GM18868 (cell line): ENCODE results near the gene RPL23.
A peak's percentile ranks its signal among the peaks of the same experiment; 100 is the strongest.

ENCODE experiments used
- ATAC-seq: cut with Tn5 transposase; IDR thresholded peaks from one replicate; pipeline ENCODE4 v1.9.1; 2021; ENCODE audit warnings: mild to moderate bottlenecking, moderate library complexity; ENCODE audit not compliant: unreplicated experiment

Gene RPL23

DNA sequence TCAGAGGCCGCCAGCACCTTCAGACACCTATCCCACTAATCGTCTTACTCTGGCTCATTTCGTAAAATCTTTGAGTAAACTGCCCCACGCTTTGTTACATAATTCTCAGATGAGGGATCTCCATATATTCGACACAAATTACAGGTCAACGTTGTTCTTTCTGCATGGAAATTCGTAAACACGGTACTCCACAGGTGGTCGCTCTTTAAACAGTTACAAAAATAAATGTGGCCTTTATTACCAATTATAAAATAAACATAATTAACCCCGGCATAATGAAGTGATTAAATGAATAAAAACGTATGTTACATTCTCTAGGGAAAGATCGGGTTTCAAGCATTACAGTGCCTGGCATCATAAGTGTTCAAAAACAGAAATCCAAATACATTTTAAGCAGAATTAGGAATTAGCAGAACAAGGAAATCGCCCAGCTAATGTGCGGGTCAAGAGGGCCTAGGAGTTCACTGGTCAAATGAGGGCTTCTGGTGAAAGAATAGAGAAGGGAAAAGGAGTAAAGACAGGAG, 53.2 kb downstream of the RPL23 start:
- ATAC-seq = no peak

DNA sequence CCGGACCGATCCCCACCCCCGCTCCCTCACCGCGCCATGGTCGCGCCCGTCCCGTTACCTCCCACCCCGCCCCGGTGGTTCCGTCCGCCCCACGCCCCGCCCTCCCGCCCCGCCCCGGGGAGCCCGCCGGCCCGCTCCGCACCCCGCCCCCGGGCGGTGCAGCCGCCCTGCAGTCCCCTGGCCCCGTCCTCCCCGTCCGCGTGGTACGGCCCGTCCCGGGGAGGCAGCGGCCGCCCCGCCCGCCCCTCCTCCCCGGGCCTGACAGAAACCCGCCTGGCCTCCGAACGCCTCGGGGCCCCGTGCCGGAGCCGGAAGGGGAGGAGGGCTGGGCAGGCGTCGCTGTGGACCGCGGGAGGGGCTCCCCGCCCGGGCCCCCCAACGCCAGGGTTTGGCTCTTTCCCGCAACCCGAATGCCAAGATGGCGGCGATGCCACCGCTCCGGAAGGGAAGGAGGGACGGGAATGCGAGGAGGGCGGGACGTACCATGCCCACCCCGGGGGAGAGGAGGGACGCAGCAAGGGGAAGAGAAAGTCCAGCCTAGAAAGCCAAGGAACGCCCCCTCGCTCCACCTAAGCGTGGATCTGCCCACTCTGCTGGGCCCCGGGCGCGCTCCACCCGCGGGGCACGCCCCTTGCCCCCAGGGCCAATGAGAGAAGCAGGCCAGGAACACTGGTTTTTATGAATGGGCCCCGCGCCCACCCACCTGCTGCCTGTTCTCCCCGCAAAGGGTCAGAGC, 53.9 kb downstream of the RPL23 start, which contains the start of gene PIP4K2B:
Gene PIP4K2B (minus strand): TSS at position 56 of the 736 bp plus-strand sequence. CDS start 132 bp downstream, outside the sequence.
- ATAC-seq = peak; percentile 75

DNA sequence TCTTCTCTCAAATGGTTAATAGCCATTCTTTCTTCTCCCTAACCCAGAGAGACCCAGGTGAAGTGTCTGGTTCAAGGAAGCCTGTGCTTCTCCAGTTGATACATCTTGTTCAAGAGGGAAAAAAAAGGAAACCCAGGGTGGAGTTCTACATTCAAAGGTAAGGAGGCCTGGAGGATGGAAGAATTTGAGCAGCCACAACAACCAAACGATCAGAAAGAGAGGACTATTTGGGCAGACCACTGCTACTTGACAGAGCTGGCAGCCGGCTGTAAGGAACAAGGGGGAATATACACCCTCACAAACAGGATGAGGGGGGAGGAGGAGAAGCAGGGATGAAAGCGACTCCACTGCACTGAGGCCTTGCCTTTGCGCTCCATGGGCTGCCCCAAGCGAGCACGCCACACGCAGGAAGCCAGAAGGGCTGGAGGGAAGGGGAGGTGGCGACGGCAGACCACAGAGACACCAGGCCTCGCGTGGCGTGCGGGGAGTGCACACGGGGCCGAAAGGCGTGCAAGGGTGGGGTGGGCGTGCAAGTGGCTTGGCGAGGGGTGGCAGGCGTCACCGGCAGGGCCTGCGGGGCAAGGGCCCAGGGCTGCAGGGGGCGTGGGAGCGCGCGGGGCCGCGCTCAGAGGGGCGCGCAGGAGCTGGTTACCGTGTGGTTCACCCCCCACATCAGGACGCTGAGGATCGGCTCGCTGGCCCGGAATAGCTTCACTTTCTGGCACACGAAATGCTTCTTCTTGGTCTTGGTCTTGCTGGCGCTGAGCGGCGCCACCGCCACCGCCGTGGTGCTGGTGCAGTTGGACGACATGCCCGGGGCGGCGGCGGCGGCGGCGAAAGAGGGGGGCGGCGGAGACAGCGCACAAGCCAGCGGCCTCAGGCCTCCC, 54.7 kb downstream of the RPL23 start:
- peak; percentile 23 for ATAC-seq
